ENCODE measurements around the gene MAFG. TPM values are rescaled to one million over a fixed set of nuclear protein-coding genes. Genes with fewer than 3 reads are reported as not detected.
A peak's percentile ranks its signal among the peaks of the same experiment; 100 is the strongest.

The MAFG gene
- total RNA-seq, 1 experiment from 2014 or later = 25.2 TPM

DNA sequence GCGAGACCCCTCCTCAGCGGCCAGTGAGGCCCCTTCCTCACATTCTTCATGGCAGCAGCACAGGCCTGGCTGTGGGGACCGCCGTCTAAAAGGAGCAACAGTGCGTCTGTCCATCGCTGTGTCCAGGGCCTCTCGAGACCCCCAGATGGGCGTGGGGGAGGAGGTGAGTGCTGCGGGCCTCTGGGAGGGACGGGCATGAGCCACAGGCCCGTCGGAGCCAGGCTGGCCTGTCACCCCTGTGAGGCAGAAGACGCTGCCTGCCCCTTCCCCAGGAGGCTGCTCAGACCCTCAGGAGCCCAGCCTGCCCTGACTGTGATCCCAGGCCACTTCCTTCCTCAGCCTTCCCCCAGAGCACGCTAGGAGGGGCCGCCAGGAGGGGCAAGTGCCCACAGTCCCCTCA lies 11.7 kb upstream of the MAFG start:
- H3K27me3 ChIP-seq (replicated peaks) = peaks cover 27% of the 10 kb centered on the region
- H3K4me3 ChIP-seq = no peak overlapping the region
- H3K4me1 ChIP-seq (replicated peaks) = peaks cover 13% of the 10 kb centered on the region
- no peak for DNase-seq (ENCODE audit: low read depth in 1 of 2, low spot score in 2 of 2)
- no peaks in the 10 kb centered on the region for H3K36me3 ChIP-seq
- no peak overlapping the region for H3K27ac ChIP-seq
- no peaks in the 10 kb centered on the region for H3K9me3 ChIP-seq (replicated peaks)

DNA sequence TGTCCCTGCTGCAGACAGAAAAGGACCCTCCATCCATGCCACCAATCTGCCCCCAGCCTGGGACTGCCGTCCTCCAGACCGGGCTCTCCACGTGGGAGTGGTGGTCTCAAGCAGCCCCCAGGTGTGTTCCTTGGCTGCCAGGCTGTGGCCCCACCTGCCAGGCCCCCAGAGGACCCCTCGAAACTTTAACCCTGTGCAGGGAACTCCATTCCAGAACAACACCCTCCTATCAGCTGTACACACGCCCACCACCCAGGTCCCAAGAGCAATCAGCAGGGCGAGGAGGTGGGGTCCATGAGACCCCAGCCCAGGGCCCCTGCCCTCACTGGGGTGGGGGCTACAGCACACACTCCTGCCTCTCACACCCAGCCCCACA lies 8.2 kb upstream of the MAFG start:
- Histone ChIP-seq H3K4me1 (replicated peaks) (peaks cover 13% of the 10 kb centered on the region), H3K9me3 (replicated peaks) (no peaks in the 10 kb centered on the region), H3K27me3 (replicated peaks) (0 out of 2 replicates have a peak, but pooled peaks cover 6% of the 10 kb centered on the region), H3K27ac (no peak overlapping the region), H3K36me3 (no peaks in the 10 kb centered on the region), H3K4me3 (no peak overlapping the region)
- no peak for DNase-seq (ENCODE audit: low read depth in 1 of 2, low spot score in 2 of 2)

- no peak overlapping the region for H3K4me3 ChIP-seq
- no peak overlapping the region for H3K27ac ChIP-seq
- H3K36me3 ChIP-seq = no peaks in the 10 kb centered on the region
- DNase-seq (ENCODE audit: low read depth in 1 of 2, low spot score in 2 of 2) = no peak
- H3K4me1 ChIP-seq (replicated peaks) = peaks cover 13% of the 10 kb centered on the region
- H3K9me3 ChIP-seq (replicated peaks) = no peaks in the 10 kb centered on the region
- H3K27me3 ChIP-seq (replicated peaks) = 0 out of 2 replicates have a peak, but pooled peaks cover 2% of the 10 kb centered on the region
These were observed 7.5 kb upstream of the MAFG start for GRCh38 chr17:81934850-81935708.

- Histone ChIP-seq H3K4me3 (no peak overlapping the region), H3K27me3 (replicated peaks) (0 out of 2 replicates have a peak, but pooled peaks cover 2% of the 10 kb centered on the region), H3K36me3 (no peaks in the 10 kb centered on the region), H3K27ac (no peak overlapping the region), H3K4me1 (replicated peaks) (peaks cover 13% of the 10 kb centered on the region), H3K9me3 (replicated peaks) (no peaks in the 10 kb centered on the region)
- DNase-seq (ENCODE audit: low read depth in 1 of 2, low spot score in 2 of 2) = no peak
These were observed 6.7 kb upstream of the MAFG start for GRCh38 chr17:81934098-81934757.

DNA sequence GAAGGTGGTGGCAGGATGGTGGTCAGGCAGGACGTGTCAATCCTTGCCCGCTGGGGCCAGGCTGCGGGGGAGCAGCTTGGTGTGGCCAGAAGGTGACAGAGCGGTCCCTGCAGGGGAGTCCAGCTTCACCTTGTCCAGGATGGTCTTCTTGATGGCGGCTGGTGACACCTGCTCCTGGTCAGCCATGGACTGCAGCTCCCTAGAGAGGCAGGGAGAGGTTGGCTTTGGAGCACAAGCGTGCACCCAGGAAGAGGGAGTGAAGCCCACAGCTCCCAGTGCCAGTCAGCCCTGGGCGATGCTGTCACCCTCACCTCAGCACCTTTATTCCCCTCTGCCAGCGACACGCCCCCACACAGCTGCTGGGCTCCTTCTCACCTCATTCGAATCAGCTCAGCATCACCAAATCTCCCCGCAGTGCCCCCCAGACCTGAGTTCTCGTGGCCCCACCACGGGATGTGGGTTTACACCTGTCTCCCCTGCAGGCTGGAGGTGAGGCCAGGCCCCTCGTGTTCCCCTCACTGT lies 5.7 kb upstream of the MAFG start:
- H3K36me3 ChIP-seq = no peaks in the 10 kb centered on the region
- no peak overlapping the region for H3K27ac ChIP-seq
- peaks cover 17% of the 10 kb centered on the region for H3K4me1 ChIP-seq (replicated peaks)
- H3K27me3 ChIP-seq (replicated peaks) = 0 out of 2 replicates have a peak, but pooled peaks cover 2% of the 10 kb centered on the region
- no peaks in the 10 kb centered on the region for H3K9me3 ChIP-seq (replicated peaks)
- no peak for DNase-seq (ENCODE audit: low read depth in 1 of 2, low spot score in 2 of 2)
- no peak overlapping the region for H3K4me3 ChIP-seq

- no peaks in the 10 kb centered on the region for H3K36me3 ChIP-seq
- H3K9me3 ChIP-seq (replicated peaks) = no peaks in the 10 kb centered on the region
- H3K27ac ChIP-seq = no peak overlapping the region
- no peak for DNase-seq (ENCODE audit: low read depth in 1 of 2, low spot score in 2 of 2)
- H3K4me3 ChIP-seq = no peak overlapping the region
- H3K27me3 ChIP-seq (replicated peaks) = 0 out of 2 replicates have a peak, but pooled peaks cover 2% of the 10 kb centered on the region
- peaks cover 23% of the 10 kb centered on the region for H3K4me1 ChIP-seq (replicated peaks)
These were observed 4.9 kb upstream of the MAFG start for GRCh38 chr17:81932333-81932983.

DNA sequence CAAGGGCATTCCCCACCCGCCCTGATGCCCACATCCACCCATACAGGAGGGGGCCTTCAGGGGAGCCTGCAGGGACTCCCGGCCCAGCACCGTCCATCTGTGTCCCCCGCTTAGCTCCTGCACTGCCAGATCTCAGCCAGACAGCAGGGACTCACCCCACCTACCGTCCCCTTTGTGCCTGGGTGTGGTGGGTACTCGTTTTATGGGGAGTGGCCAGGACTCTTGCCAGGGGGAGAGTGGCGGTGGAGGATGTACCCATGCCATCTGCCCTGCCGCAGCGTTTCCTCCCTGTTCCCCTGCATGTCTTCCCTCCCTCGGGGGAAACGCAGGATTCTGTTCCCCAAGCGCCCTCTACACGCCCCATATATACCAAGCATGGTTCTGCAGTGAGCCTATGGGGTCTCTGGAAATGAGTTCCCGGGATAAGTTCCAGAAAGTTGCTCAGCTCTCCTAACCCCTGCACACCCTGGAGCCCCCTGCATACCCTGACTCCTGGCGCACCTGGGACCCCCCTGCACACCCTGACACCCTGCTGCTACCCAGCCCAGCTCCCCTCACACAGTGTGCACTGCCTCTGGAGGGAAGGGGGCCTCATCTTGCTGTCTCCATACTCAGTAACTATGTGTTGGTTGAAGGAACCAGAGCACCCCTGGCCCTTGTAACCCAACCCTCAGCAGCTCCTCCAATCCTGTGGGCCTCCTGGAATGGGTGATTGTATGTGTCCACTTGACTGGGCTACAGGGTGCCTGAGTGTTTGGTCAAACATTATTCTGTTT lies 4.2 kb upstream of the MAFG start:
- Histone ChIP-seq H3K27me3 (replicated peaks) (0 out of 2 replicates have a peak, but pooled peaks cover 2% of the 10 kb centered on the region), H3K4me3 (no peak overlapping the region), H3K4me1 (replicated peaks) (peaks cover 16% of the 10 kb centered on the region), H3K9me3 (replicated peaks) (no peaks in the 10 kb centered on the region), H3K36me3 (peaks cover 4% of the 10 kb centered on the region), H3K27ac (no peak overlapping the region)
- no peak for DNase-seq (ENCODE audit: low read depth in 1 of 2, low spot score in 2 of 2)

- H3K27ac ChIP-seq = no peak overlapping the region
- 0 out of 2 replicates have a peak, but pooled peaks cover 2% of the 10 kb centered on the region for H3K27me3 ChIP-seq (replicated peaks)
- H3K4me3 ChIP-seq = no peak overlapping the region
- DNase-seq (ENCODE audit: low read depth in 1 of 2, low spot score in 2 of 2) = no peak
- H3K9me3 ChIP-seq (replicated peaks) = no peaks in the 10 kb centered on the region
- peaks cover 4% of the 10 kb centered on the region for H3K36me3 ChIP-seq
- peaks cover 16% of the 10 kb centered on the region for H3K4me1 ChIP-seq (replicated peaks)
These were observed 3.6 kb upstream of the MAFG start for GRCh38 chr17:81931189-81931556.

DNA sequence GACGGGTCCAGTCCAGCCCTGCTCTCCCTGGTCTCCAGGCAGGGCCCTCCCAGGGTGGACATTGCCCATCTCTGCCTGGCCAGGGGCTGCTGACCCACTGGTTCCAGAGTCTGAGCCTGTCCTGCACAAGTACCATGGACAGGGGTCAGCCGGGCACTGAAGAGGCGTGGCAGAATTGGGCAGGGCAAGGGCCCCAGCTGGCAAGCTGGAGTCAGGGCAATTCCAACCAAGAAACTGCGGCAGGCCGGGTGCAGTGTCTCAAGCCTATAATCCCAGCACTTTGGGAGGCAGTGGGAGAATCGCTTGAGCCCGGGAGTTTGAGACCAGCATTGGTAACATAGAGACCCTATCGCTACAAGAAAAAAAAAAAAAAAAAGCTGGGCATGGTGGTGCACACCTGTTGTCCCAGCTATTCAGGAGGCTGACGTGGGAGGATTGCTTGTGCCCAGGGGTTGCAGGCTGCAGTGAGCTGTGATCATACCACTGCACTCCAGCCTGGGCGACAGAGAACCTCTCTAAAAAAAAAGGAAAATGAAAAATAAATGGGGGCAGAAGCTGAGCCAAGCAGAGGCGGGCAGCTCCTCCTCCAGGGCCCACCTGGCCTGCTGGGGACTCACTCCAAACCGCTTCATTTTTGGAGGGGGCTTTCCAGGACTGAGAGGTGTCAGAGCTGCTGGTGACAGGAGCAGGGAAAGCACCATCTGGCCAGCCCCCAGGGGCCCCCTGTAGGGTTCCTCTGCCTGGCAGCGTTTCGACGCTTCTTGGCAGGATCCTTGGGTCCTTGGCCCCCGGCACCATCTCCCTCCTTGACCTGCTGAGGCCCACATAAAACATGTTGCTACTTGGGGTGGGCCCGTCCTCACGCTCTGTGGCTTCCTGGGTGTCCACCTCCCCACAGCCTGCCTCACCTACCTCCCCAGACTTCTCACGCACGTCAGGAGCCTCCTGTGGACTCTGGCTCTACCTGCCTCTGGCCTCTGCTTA lies 2.9 kb upstream of the MAFG start:
- no peak overlapping the region for H3K4me3 ChIP-seq
- H3K9me3 ChIP-seq (replicated peaks) = no peaks in the 10 kb centered on the region
- H3K27me3 ChIP-seq (replicated peaks) = 0 out of 2 replicates have a peak, but pooled peaks cover 2% of the 10 kb centered on the region
- DNase-seq (ENCODE audit: low read depth in 1 of 2, low spot score in 2 of 2) = no peak
- H3K27ac ChIP-seq = no peak overlapping the region
- peaks cover 4% of the 10 kb centered on the region for H3K36me3 ChIP-seq
- H3K4me1 ChIP-seq (replicated peaks) = peaks cover 20% of the 10 kb centered on the region

- H3K36me3 ChIP-seq = peaks cover 4% of the 10 kb centered on the region
- DNase-seq (ENCODE audit: low read depth in 1 of 2, low spot score in 2 of 2) = no peak
- no peaks in the 10 kb centered on the region for H3K9me3 ChIP-seq (replicated peaks)
- no peak overlapping the region for H3K27ac ChIP-seq
- H3K4me3 ChIP-seq = no peak overlapping the region
- peaks cover 20% of the 10 kb centered on the region for H3K4me1 ChIP-seq (replicated peaks)
- 0 out of 2 replicates have a peak, but pooled peaks cover 2% of the 10 kb centered on the region for H3K27me3 ChIP-seq (replicated peaks)
These were observed 2.0 kb upstream of the MAFG start for GRCh38 chr17:81929253-81930141.

GRCh38 chr17:81928544-81929252 lies 1.2 kb upstream of the MAFG start:
- Histone ChIP-seq H3K27ac (no peak overlapping the region), H3K27me3 (replicated peaks) (0 out of 2 replicates have a peak, but pooled peaks cover 2% of the 10 kb centered on the region), H3K36me3 (peaks cover 4% of the 10 kb centered on the region), H3K4me1 (replicated peaks) (peaks cover 28% of the 10 kb centered on the region), H3K9me3 (replicated peaks) (no peaks in the 10 kb centered on the region), H3K4me3 (peak overlapping the region; percentile 91; the same call in 1 of the 2 replicates)
- DNase-seq (ENCODE audit: low read depth in 1 of 2, low spot score in 2 of 2) = no peak

Data from SJSA1 (cell line).